NCI-H1694 treated with DMSO at 0.1 percent for 48 hours (cell line): ENCODE results near the gene RPS6KA4.

Source experiments
- DNase-seq: peaks from one replicate; lab custom pipeline; 2025; lab: John Stamatoyannopoulos, UW

Gene RPS6KA4

DNA sequence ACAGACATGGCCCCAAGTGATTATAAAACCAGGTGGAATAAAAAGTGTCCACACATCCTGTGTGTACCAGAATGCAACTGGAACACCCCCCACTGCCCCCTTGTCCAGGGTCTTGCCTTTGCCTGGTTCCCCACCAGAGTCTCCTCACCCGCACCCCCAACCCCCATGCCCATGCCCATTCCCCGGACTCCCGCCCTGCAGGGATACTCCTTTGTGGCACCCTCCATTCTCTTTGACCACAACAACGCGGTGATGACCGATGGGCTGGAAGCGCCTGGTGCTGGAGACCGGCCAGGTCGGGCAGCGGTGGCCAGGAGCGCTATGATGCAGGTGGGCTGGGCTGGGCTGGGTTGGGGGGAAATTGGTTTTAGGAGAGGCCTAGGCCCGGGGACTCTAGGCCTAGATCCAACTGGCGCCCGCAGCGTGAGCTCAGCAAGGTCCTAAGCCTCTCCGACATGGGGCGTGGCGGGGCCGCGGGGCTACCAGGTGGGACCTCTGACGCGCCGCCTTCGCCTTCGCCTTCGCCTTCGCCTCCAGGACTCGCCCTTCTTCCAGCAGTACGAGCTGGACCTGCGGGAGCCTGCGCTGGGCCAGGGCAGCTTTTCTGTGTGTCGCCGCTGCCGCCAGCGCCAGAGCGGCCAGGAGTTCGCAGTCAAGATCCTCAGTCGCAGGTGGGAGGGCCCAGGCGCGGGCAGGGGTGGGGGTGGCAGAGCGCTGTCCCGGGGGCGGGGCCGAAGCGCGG lies 9.1 kb downstream of the RPS6KA4 start:
- DNase-seq = no peak

DNA sequence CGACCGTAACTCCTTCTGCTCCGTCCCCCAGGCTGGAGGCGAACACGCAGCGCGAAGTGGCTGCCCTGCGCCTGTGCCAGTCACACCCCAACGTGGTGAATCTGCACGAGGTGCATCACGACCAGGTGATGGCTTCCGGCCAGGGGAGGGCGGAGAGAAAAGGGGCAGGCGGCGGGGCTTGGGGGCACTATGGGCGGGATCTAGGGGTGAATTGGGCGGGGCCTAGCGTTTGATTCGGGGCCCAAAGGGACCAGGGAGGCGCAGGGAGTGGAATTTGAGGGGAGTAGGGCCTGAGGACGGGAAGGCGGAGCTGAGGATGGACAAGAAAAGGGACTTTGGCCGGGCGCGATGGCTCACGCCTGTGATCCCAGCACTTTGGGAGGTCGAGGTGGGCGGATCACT lies 9.7 kb downstream of the RPS6KA4 start:
- DNase-seq = no peak

DNA sequence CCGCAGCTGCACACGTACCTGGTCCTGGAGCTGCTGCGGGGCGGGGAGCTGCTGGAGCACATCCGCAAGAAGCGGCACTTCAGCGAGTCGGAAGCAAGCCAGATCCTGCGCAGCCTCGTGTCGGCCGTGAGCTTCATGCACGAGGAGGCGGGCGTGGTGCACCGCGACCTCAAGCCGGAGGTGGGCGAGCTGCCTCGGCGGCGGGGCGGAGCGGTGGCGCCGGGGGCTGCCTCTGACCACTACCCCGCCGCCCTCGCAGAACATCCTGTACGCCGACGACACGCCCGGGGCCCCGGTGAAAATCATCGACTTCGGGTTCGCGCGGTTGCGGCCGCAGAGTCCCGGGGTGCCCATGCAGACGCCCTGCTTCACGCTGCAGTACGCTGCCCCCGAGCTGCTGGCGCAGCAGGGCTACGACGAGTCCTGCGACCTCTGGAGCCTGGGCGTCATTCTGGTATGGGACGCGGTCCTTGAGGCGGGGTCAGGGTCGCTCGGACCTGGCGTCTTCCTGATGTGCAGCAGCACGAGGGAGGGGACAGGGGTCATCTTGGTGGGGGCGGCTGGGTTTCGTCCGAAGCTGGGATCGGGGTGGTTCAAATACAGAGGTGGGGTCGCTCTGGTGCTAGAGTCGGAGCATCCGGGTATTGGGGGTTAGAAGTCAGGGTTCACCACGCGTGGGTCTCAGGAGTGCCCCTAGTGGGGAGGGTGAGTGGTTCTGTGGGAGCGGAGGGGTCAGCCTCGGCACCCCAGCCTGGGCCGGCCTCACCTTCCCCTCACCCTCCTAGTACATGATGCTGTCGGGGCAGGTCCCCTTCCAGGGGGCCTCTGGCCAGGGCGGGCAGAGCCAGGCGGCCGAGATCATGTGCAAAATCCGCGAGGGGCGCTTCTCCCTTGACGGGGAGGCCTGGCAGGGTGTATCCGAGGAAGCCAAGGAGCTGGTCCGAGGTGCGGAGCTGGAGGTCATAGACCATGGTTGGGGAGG lies 10.8 kb downstream of the RPS6KA4 start:
- no peak for DNase-seq

DNA sequence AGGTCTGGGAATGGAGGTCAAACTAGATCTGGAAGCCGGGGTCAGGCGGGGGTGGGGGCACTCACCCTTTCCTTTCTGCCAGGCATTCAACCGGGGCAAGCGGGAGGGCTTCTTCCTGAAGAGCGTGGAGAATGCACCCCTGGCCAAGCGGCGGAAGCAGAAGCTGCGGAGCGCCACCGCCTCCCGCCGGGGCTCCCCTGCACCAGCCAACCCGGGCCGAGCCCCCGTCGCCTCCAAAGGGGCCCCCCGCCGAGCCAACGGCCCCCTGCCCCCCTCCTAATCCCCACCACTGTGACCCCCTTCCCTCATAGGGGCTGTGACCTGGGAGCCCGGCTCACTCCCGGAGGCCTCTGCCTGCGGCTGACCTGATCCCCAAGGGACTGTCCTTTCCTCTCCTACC lies 12.2 kb downstream of the RPS6KA4 start:
- no peak for DNase-seq

DNA sequence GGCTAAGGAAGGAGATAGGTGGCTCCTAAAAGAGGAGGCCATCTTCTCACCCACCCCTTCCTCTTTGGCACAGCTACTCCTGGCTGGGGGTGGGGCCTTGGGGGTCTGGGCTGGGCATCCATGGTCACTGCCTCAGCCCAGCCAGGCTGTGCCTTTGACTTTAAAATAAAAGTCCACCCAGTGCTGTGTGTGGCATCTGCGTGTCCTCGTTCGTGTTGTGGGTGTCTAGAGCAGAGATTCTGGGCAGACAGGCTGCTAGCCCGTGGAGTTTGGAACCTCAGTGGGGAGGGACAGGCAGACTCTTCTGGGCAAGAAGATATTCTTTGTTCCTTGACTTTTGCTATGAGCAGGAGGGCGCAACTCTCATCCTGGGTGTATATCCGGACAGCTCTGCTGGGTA lies 13.1 kb downstream of the RPS6KA4 start:
- DNase-seq = no peak

DNA sequence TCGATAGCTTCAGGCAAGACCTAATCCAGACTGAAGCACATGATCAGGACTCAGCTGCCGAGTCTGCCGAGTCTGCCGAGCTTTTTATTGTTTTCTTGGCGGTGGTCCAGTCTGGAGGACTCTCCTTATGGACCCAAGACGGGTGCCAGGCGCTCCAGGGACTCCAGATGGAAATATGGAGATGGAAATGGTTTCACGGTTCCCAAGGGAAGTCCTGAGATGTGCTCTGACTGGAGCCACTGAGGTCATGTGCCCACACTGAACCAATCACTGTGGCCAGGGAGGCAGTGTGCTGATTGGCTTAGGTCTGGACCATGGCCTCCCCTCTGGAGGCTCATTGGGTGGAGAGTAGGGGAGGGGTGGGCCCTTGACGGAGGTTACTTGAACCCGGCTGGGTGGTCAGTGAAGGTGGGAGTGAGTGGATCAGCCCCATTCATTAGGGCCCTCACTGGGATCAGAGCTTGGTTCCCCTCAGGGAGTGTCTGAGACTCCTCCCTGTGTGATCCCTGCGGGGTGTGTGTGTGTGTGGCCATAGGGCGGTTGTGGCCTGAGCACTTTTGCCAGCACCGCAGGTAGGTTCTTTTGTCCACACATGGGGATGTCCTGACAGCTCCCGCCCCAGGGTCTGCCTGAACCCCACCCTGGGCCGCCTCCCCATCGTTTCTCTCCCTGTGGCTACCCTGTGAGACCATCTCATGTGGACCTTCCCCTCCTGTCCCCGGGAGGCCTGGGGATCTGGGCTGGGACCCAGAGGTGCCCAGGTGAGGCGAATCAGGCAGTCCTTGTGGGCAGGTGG lies 14.0 kb downstream of the RPS6KA4 start:
- DNase-seq = peak; percentile 98

DNA sequence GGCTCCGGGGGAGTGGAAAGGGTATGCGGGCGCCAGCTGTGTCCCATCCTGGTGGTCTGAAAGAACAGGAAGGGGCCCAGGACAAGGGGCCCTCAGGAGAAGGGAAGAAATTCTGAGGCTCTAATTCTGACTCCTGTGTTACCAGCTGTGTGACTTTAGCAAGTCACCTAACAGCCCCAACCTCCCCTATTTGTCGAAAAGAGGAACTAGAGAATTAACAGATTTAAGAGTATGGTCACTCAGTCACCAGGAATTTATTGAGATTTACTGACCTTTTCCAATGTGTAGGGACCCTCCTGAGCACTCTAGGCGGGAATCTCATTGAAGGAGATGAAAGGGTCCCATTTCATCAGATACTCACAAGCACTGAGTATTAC lies 14.6 kb downstream of the RPS6KA4 start:
- no peak for DNase-seq

DNA sequence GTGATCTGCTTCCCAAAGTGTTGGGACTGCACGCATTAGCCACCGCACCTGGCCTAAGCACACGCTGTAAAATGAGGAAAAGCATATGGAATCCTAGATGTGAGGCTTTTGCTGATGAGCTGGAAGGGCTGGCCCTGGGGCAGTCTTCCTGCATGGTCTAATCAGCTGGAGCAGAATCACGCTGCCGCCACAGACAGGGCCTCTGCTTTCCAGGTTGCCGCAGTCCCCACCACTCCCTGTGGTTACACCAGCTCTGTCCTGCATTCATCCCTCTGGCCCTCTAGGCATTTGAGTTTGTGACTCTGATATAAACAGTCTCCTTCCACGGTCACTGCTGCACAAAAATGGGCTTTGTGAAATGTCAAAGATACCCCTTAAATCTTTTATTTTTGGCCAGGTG lies 17.1 kb downstream of the RPS6KA4 start:
- no peak for DNase-seq

DNA sequence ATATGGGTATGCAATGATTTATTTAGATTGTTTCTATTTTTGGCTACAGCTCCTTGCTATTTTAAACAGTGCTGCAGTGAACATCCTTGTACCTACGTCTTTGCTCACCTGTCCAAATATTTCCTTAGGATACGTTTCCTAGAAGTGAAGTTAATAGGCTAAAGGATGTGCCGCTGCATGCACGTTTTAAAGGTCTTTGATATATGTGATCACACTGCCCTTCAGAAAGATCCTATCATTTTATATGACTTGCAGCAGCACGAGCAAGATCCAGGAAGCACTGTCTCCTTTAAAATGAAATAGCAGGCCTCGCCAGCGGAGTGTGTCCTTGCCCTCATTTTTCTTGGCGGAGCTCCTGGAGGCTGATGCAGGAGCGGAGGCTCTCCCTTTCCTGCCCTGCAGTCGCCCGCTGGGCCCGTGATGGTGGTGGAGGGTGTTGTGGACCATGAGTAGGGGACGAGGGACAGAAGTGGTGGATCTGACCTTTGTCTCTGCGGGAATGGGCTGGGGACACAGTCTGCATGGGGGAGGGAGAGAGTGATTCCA lies 19.4 kb downstream of the RPS6KA4 start:
- no peak for DNase-seq

DNA sequence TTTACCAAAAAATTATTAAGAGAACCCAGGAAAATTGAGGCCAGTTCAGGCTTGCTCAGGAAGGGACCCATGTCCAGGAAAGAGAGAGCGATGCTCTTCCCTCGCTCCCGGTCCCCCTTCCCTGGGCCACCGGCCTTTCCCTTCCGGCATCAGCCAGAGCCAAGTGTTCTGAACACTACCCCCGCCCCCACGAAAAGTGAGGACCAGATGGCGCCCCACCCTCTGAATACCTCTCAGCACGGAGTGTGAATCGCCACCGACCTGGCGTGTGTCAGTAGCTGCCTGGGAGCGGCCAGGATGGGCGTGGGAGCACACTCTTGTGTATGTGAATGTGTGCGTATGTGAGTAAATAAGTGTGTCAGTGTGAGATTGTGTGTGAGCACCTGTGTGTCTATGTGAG lies 20.2 kb downstream of the RPS6KA4 start:
- no peak for DNase-seq

DNA sequence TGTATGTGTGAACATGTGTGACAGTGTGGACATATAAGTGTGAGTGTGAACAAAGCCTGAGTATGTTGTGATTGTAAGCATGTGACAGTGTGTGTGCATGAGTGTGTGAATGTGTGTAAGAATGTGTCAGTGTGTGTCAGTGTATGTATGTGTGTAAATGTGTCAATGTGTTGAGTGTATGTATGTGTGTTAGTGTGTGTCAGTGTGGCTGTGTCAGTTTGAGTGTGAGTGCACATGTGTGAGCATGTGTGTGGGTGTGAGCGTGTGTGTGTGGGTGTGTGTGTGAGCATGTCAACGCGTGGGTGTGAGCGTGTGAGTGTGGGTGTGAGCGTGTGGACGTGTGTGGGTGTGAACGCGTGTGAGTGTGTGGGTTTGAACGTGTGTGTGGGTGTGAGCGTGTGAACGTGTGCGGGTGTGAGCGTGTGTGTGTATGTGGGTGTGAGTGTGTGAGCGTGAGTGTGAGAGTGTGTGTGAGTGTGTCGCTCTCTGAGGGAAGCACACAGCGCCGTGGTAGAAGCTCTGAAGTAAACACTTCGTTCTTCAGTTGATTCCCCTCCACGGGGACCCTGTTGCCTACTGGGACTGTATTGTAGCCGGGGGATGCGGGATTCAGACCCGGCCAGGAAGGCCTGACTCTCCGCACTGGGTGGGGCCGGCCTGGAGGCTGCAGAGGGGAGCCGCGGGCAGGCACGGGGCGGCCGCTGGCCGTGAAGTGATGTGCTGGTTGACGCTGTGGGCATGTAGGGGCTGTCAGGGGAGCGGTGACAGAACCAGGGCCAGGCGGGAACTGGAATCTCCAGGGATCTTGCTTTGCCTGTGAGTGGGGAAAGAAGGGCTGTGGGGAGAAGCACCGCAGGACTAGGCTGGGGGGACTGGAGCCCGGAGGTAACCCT lies 21.1 kb downstream of the RPS6KA4 start:
- DNase-seq = no peak

DNA sequence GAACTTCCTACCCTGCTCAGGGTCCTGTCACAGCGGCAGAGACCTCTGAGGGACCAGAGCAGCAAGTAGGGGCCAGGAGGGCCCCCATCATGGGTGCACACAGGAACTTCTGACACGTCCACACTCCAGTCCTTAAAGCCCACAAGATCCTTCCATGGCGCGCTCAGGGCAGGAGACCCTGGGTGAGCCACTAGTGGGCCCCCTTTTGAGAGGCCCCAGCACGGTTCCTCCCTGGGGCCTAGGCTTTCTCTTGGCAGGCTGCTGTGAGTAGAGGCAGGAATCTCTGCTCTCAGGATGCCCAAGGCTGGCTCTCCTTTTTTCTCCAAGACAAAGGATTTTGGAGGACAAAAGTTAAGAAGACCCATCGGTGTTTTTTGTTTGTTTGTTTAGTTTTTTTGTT lies 22.4 kb downstream of the RPS6KA4 start:
- DNase-seq = no peak

DNA sequence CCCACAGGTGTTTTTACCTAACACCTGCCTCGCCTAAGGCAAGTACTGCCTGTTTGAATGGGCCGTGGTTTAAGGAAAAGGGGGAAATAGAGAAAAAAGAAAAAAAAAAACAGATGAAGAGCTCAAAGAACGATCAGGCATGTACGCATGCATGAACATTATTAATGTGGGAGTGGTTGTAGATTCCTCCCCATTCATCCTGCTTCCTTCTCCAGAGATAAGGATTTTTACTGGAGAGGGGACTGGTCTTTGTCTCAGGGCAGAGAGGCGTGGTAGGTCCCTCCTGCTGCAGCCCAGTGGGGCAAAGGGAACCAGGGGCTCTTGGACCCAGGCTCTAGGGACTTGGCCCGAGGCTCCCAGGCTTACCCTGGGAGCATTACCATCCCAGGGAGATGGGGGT lies 23.1 kb downstream of the RPS6KA4 start:
- DNase-seq = no peak

DNA sequence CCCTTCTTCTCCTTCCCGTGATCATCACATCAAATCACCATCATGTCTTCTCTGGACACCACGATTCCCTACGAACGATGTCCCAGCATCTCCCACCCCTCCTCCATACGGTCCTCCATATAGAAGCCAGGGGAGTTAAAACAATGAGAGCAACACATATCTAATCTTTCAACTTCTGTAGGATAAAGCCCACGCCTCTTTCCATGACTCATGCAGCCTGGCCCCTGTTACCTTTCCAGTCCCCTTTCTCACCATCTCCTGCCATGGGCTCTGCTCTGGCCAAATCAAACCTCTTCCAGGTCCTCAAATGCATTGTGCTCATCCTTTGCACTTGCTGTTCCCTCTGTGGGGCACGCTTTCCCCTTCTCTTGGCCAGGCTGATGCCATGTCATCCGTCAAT lies 23.6 kb downstream of the RPS6KA4 start:
- no peak for DNase-seq

DNA sequence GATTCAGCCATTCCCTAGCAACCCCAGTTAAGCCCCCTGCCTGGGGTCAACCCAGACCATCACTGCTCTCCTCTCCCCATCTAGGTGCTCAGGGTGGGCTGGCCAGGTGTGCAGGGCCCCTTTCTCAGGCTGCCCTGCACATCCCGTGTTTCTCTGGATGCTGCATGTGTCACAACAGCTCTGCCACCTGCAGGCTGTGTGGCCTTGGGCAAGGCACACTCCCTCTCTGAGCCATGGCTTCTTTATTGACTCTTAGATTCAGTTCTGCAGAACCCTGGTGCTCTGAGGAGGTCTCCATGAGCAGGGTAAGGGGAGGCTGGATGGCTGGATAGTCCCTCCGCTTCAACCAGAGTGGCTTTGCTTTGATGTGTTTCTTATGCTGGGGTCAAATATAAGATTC lies 24.6 kb downstream of the RPS6KA4 start:
- DNase-seq = no peak

DNA sequence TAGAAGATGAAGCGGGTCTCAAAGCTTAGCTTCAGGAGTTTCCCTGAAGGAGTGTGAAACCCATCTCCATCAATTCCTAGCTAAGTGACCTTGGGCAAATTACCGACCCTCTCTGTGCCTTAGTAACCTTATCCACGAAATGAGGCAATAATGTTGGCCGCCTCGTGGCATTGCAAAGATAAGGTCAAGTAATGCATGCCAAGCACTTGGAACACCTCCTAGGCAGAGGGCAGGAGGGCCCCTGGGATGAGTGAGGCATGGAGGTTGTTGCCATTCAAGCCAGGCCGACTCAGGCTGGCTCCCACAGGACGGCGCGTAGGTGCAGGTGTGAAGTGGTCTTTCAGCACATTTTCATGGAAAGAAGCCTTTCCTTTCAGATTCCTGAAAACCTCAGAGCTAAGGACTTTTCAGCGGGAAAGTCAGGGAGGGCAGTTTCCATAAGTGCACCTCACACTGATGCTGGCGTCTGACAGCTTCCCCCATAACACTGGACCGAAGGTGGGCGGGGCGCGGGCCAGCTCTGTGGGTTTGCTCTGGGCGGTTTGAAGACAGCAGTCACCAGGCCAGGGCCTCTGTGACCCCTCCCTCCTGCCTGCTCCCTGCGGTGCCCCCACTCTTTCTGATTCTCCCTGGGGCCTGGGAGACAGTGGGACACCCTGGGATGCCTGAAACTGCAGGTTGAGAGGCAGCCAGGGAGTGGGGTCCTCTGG lies 25.2 kb downstream of the RPS6KA4 start:
- no peak for DNase-seq

DNA sequence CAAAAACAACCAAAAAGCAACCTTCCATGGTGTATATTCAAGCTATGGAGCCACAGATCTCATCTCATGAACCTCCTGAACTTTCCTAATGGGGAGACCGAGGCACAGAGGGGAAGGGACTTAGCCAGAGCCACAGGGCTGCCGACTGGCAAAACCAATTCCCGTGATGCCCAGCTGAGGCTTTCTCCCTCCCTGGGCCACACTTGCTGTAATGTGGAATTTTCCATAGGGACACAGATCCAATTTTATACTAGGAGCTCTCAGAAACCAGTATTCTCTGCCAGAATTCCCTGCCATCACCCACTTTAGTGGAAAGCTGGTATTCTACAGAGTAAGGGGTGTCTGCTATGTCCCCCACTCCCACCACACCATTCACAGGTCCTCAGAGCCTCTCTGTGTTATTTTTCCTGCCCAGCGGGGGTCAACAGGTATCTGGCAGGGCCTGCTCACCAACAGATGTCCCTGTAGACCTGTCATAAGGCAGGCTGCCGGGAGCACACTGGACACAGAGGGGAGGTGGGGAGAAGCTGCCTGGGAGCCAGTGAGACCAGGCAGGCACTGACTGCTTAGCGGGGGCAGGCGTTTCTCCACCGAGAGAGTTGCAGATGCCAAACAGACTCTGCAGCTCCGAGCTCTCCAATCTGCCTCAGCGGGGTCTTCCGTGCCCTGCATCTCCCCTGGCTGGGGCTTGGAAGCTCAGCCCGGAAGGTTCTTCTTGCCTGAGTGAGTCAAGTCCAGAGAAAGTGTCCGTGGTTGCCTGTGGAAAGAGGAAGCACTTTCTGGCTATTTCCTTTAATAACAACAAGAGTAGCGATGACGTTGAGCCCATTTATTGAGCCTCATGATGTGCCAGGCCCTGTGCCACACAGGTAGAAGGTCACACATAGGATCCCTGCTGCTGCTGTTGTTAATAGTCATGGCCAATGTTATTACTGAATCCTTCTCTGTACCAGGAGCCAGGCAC lies 26.3 kb downstream of the RPS6KA4 start:
- DNase-seq = no peak

DNA sequence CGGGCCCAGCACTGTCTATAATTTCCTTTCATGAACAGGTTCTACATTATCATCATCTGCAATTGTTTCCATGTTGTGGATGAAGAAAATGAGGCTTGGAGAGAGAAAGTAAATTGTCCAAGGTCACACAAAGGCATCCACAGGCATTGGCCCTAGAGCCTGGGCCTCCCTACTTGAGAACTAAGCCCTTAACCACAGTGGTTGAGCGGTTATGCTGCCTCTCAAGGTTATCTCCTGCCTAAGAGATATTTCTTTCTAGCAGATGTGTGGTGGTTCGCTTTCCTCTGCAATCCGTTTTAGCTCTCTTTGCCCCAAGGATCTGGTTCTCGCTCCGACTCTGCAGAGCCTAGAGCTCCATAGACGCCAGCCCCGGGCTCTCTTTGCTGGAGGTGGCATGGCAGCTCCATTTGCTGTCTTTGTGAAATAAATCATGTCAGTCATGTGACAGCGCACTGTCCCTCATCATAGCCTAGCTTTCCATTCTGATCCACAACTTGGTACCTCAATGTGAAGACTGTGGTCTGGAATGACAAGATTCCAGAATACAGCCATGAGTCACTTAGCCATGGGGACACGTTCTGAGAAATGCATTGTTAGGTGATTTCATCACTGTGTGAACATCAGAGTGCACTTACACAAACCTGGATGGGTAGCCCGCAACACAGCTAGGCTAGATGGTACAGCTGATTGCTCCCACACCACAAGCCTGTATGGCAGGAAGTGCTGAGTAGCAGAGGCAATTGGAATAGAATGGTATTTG lies 27.2 kb downstream of the RPS6KA4 start:
- no peak for DNase-seq

DNA sequence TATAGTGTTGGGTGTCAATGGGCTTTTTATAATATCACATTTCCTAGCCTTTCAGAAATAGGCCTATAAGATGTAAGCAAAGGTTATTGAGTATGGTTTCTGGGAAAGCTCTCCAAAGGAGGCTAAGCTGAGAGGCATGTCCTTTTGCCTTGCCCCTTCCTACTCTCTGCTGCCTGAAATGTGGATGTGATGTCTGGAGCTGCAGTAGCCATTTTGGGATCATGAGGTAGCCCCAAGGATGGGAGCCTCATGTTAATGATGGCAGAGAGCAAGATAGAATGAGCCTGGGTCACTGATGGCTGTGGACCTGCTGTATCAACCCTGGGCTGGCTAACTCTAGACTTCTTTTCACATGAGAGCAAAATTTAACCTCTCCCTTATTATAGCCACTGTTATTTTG lies 29.0 kb downstream of the RPS6KA4 start:
- DNase-seq = no peak
